ENCODE measurements around the gene PPP1R12A. TPM values are rescaled to one million over a fixed set of nuclear protein-coding genes. Genes with fewer than 3 reads are reported as not detected.
A peak's percentile ranks its signal among the peaks of the same experiment; 100 is the strongest.

Gene PPP1R12A
- total RNA-seq, 6 experiments from 2014 or later, result 104 to 122 (median 113) TPM

GRCh38 chr12:79870916-79871315, 64.0 kb downstream of the PPP1R12A start:
- peaks cover 33% of the 10 kb centered on the region for H3K4me1 Mint-ChIP-seq (ENCODE audit: low read depth)

DNA sequence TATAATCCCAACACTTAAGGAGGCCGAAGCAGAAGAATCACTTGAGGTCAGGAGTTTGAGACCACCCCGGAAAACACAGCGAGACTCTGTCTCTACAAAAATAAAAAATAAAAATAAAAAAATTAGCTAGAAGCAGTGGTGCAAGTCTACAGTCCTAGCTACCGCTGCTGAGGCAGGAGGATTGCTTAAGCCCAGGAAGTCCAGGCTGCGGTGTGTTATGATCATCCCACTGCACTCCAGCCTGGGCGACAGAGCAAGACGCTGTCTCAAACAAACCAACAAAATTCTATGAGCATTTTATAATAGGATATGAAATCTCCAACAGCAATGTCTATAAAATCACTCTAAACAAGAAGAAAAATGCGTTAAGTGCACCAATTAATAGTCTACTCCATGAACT, 75.3 kb downstream of the PPP1R12A start:
- H3K9me3 Mint-ChIP-seq, result peaks cover 7% of the 10 kb centered on the region; the same call in 1 of the 2 replicates
- DNase-seq, result no peak
- TF ChIP-seq, protein P1, sequence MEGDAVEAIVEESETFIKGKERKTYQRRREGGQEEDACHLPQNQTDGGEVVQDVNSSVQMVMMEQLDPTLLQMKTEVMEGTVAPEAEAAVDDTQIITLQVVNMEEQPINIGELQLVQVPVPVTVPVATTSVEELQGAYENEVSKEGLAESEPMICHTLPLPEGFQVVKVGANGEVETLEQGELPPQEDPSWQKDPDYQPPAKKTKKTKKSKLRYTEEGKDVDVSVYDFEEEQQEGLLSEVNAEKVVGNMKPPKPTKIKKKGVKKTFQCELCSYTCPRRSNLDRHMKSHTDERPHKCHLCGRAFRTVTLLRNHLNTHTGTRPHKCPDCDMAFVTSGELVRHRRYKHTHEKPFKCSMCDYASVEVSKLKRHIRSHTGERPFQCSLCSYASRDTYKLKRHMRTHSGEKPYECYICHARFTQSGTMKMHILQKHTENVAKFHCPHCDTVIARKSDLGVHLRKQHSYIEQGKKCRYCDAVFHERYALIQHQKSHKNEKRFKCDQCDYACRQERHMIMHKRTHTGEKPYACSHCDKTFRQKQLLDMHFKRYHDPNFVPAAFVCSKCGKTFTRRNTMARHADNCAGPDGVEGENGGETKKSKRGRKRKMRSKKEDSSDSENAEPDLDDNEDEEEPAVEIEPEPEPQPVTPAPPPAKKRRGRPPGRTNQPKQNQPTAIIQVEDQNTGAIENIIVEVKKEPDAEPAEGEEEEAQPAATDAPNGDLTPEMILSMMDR (IDR thresholded peaks at IDR 0.05), result no peak
- peaks cover 6% of the 10 kb centered on the region; the same call in 1 of the 2 replicates for H3K27me3 Mint-ChIP-seq (ENCODE audit: insufficient read depth)
- H3K4me3 Mint-ChIP-seq, result no peak overlapping the region
- peaks cover 58% of the 10 kb centered on the region for H3K36me3 Mint-ChIP-seq (ENCODE audit: low read depth)
- H3K4me1 Mint-ChIP-seq (ENCODE audit: low read depth), result peaks cover 61% of the 10 kb centered on the region
- H3K27ac Mint-ChIP-seq, result no peak overlapping the region

More at GRCh38 chr12:79870916-79871315, 64.0 kb downstream of the PPP1R12A start:
- H3K9me3 Mint-ChIP-seq, result no peaks in the 10 kb centered on the region
- TF ChIP-seq, protein P1 (IDR thresholded peaks at IDR 0.05), result no peak
- H3K27ac Mint-ChIP-seq, result no peak overlapping the region
- no peak for DNase-seq
- no peak overlapping the region for H3K4me3 Mint-ChIP-seq
- peaks cover 69% of the 10 kb centered on the region for H3K36me3 Mint-ChIP-seq (ENCODE audit: low read depth)
- no peaks in the 10 kb centered on the region for H3K27me3 Mint-ChIP-seq (ENCODE audit: insufficient read depth)

DNA sequence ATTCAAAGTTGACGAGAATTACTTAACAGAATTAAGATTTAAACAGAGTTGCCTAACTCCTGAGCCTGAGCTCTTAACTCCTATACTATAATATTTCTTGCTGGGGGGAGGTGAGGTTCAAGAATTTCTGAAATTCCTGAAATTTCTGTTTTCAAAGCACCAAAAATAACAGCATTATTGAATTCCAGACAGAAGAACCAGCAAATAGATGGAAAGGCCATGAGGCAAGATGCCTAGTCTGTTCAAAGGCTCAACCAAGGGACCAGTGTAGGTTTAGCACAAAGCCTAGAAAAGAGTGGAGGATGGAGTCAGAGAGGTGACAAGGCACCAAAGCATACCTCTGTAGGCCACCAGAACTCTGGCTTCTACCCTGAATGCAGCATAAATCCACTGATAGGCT, 76.4 kb downstream of the PPP1R12A start:
- Mint-ChIP-seq H3K9me3 (peaks cover 7% of the 10 kb centered on the region; the same call in 1 of the 2 replicates), H3K36me3 (ENCODE audit: low read depth) (peaks cover 53% of the 10 kb centered on the region), H3K27ac (peak overlapping the region; percentile 43; the same call in 1 of the 2 replicates), H3K27me3 (ENCODE audit: insufficient read depth) (peaks cover 4% of the 10 kb centered on the region; the same call in 1 of the 2 replicates), H3K4me3 (peak overlapping the region; percentile 41), H3K4me1 (ENCODE audit: low read depth) (peaks cover 50% of the 10 kb centered on the region)
- TF ChIP-seq, protein P1 (IDR thresholded peaks at IDR 0.05), result no peak
- peak; percentile 19 for DNase-seq

- Mint-ChIP-seq H3K27me3 (ENCODE audit: insufficient read depth) (peaks cover 4% of the 10 kb centered on the region; the same call in 1 of the 2 replicates), H3K9me3 (peaks cover 4% of the 10 kb centered on the region; the same call in 1 of the 2 replicates), H3K4me3 (no peak overlapping the region), H3K36me3 (ENCODE audit: low read depth) (peaks cover 59% of the 10 kb centered on the region), H3K27ac (no peak overlapping the region), H3K4me1 (ENCODE audit: low read depth) (peaks cover 43% of the 10 kb centered on the region)
- TF ChIP-seq, protein P1 (IDR thresholded peaks at IDR 0.05), result no peak
- DNase-seq, result no peak
These were observed 77.2 kb downstream of the PPP1R12A start for GRCh38 chr12:79857675-79858074.

DNA sequence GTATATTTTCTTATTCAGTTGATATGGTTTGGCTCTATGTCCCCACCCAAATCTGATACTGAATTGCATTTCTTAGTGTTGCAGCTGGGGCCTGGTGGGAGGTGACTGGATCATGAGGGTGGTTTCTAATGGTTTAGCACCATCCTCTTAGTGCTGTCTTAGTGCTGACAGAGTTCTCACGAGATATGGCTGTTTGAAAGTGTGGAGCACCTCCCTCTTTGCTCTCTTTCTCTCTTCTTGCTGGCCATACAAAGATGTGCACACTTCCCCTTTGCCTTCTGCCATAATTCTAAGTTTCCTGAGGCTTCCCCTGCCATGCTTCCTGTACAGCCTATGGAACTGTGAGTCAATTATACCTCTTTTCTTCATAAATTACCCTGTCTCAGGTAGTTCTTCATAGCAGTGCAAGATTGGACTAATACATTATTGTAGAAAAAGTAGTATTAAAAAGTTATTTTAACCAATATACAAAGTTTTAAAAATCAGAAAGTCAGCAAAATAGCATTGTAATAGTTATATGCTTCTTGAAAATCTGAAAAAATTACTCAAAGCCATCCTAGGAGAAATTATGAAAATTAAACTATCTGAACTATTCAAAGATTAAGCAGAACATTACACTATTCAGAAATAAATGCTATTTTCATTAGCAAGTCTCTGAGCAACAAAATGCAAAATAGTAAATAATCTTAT, 84.1 kb downstream of the PPP1R12A start:
- TF ChIP-seq, protein P1 (IDR thresholded peaks at IDR 0.05), result no peak
- Mint-ChIP-seq H3K4me3 (no peak overlapping the region), H3K27ac (no peak overlapping the region), H3K9me3 (no peaks in the 10 kb centered on the region), H3K27me3 (ENCODE audit: insufficient read depth) (no peaks in the 10 kb centered on the region), H3K4me1 (ENCODE audit: low read depth) (peaks cover 44% of the 10 kb centered on the region), H3K36me3 (ENCODE audit: low read depth) (peaks cover 41% of the 10 kb centered on the region)
- DNase-seq, result no peak

Data from HFFc6 (cell line).